GM12864 (cell line): ENCODE data around the gene BOD1L2.

Experiments
- DNase-seq: peaks from one replicate; pipeline ENCODE4 v3.0.0-alpha.2; 2011; ENCODE audit warnings: low read depth
- H3K4me3 ChIP-seq: 2 replicates; pipeline ENCODE4 v1.5.1; 2011; ENCODE audit warnings: mild to moderate bottlenecking, low read depth, low read length, control low read depth
- TF ChIP-seq, protein P1 (sequence below): IDR thresholded peaks from 2 replicates; pipeline ENCODE4 v1.5.1; 2011; ENCODE audit warnings: low read depth, mild to moderate bottlenecking, moderate library complexity, low read length, control low read depth, inconsistent platforms; ENCODE audit errors: missing control alignments

The BOD1L2 gene

DNA sequence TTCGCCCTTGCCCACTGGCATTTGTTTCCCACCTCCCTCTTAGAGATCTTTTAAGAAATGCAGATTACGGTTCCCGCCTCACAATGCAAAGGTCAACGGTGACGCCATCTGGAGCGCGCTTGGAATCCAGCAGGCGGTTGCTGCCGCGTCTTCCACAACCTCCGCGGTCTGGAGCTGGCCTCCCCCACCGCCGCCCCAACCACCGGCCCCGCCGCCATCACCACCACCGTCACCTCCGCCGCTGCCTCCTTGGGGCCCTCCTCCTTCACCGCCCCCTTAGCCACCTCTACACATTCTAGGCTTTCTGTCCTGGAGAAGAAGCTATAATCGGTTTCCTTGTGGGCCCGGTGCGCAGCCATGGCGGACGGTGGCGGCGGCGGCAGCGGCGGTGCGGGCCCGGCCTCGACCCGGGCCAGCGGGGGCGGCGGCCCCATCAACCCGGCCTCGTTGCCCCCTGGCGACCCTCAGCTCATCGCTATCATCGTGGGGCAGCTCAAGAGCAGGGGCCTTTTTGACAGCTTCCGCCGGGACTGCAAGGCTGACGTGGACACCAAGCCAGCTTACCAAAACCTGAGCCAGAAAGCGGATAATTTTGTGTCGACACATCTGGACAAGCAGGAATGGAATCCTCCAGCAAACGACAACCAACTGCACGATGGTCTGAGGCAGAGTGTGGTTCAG, at the start of gene BOD1L2:
Gene BOD1L2 (plus strand): TSS at position 132 of the 681 bp plus-strand sequence. CDS start 226 bp downstream, at position 358.
- no peak within 1 kb of the TSS for H3K4me3 ChIP-seq
- TF ChIP-seq, protein P1, sequence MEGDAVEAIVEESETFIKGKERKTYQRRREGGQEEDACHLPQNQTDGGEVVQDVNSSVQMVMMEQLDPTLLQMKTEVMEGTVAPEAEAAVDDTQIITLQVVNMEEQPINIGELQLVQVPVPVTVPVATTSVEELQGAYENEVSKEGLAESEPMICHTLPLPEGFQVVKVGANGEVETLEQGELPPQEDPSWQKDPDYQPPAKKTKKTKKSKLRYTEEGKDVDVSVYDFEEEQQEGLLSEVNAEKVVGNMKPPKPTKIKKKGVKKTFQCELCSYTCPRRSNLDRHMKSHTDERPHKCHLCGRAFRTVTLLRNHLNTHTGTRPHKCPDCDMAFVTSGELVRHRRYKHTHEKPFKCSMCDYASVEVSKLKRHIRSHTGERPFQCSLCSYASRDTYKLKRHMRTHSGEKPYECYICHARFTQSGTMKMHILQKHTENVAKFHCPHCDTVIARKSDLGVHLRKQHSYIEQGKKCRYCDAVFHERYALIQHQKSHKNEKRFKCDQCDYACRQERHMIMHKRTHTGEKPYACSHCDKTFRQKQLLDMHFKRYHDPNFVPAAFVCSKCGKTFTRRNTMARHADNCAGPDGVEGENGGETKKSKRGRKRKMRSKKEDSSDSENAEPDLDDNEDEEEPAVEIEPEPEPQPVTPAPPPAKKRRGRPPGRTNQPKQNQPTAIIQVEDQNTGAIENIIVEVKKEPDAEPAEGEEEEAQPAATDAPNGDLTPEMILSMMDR: no peak
- no peak for DNase-seq

DNA sequence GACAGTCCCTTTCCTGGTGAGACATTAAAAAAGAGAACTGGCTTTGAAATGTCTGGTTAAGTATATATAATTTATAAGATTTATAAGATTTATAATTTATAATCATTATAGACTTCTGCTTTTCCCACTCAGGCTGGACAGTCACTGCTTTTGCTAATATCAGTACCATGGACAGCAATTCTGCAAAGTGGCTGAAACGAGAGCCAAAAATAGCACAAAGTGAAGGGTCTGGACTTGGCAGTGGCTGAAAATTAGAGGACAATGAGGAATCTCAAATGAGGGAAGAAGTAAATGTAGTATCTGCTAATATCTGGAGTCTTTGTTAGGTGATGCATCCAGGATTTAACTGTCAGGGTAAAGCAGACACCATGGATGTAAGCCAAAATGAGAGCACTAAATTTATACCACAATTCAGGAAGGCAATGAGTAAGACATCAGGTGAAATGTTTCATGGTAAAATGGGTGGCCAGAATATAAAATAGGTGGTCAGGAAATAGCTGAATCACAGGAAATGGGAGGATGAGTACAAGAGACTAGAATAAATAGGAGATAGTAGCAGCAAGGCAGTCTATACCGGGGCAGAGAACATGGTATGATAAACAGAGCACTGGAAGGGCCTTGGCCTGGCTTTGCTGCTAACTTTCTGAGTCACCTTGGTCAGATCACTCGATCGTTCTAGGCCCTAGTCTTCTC, 39.6 kb upstream of the BOD1L2 start:
- TF ChIP-seq, protein P1: no peak
- no peak for DNase-seq

DNA sequence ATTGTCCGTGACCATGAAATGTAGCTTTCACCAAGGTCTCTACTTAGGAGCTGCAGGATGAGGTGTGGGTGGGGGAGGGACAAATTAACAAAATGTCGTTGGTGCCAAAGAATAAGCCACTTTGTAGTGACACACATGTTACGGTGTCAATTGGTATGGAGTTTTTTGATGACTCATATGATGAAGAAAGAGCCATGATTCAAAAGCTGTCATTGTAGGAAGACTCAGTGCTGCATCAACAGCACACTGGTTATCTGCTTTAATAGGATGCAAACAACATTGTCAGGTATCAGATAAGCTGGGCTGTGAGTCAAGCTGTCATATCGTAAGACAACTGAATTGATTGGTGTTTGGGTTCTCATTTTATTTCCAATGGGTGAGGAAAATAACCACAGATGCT, 36.6 kb upstream of the BOD1L2 start:
- TF ChIP-seq, protein P1: no peak
- H3K4me3 ChIP-seq: no peak overlapping the region
- no peak for DNase-seq

More for the DNA sequence above, 39.6 kb upstream of the BOD1L2 start:
- no peak overlapping the region for H3K4me3 ChIP-seq

DNA sequence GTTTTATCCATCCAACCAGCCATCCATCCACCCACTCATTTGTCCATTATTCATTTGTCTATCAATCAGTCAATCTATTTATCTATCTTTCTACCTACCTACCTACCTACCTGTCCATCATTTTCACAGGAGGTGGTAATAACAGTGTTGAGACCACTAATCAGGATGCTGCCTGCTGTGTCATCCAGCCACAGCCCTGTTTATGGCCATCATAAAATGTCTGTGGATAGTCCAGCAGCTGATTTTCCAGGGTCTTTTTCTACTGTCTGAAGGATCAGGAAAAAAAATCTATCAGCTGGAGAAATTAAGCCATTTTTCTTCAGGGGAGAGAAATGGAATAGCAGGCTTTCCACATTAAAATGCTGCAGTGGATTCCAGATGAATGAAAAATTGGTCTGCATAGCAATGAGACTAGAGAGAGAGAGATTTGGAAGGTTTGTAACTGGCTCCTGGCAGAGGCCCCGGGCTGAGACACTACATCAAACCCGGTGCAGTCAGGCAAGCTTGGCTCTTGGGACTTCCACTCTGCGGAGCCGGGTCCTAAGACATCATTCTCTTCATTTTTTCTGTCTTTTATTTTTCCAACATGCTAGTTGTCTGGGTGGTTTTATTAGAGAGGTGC, 33.0 kb upstream of the BOD1L2 start:
- TF ChIP-seq, protein P1: no peak
- DNase-seq: no peak
- no peak overlapping the region for H3K4me3 ChIP-seq

DNA sequence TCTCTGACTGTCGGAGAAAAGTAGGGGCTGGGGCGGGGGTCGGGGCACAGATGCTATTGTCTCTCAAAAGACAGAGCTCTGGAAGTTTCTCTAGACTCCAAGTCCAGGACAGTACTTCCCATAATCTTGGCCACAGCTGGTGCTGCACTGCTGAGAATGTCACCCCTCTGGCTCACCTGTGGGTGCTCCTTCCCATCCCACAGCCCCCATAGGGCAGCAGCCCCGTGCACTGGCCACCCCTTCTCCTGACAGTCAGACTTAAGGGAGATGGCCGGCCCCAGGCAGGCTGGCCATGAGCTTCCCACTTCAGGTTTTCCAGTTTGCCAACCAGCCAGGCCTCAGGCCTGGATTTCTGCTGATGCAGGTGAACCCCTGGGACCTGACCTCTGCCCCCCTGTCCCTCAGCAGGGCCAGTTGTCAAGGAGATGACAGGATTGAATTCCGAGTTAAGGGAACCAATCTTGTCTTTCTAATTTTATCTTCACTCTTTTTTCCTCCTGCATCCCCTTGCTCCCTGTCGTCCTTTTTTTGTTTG, 30.2 kb upstream of the BOD1L2 start:
- H3K4me3 ChIP-seq: no peak overlapping the region
- TF ChIP-seq, protein P1: no peak
- DNase-seq: no peak

DNA sequence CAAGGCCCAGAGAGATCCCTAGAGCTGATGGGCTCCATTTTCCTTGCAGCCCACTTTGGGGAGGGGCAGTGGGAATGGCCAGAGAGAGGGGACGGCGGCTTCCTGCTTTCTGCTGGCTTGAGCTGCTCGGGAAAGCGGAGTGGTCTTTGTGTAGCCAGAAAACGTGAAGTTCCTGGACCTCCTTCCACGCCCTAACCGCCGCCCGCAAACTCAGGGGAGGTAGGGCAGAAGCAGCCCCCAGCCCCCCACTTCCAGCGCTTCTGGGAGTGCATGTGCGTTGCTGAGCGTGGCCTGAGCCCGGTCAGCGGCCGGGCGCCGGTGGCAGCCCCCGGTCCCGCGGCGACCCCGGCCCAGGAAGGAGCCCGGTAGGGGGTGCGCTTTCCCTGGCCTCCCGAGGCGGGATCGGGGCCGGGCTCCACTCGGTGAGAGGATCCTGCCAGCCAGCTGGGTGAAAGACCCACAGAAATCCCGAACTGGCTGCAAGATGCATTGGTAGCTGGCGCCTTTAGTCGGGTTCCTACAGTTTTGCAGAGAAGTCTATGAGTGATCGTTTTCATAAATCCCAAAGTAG, 25.3 kb upstream of the BOD1L2 start:
- DNase-seq: no peak
- TF ChIP-seq, protein P1: no peak
- no peak overlapping the region for H3K4me3 ChIP-seq
